A549 (cell line): ENCODE results near the gene NPHP3.

ENCODE experiments used
- BHLHE40 ChIP-seq: IDR thresholded peaks from 2 replicates; pipeline ENCODE4 v1.6.1; 2012; ENCODE audit warnings: low read depth, low read length, inconsistent platforms
- CTCF ChIP-seq: fragments of >200 bp; sonication (Bioruptor Twin); formaldehyde crosslinking; IDR thresholded peaks from 3 replicates; pipeline ENCODE4 v1.5.1; 2016
- EP300 ChIP-seq, 2 experiments: fragments of >200 bp; sonication (Bioruptor Twin); formaldehyde crosslinking; IDR thresholded peaks; 2 replicates in 1 of 2; 3 replicates in 1 of 2; pipeline ENCODE4 v1.6.1; 2016 to 2017
- JUNB ChIP-seq: fragments of >200 bp; sonication (Bioruptor Twin); formaldehyde crosslinking; IDR thresholded peaks from 2 replicates; pipeline ENCODE4 v1.6.1; 2016
- RFX5 ChIP-seq: fragments of 450-650 bp; IDR thresholded peaks from 2 replicates; pipeline ENCODE4 v1.7.1; 2014; ENCODE audit warnings: antibody characterized with exemption, mild to moderate bottlenecking, moderate library complexity
- TF ChIP-seq, protein P1 (sequence below): fragments of 200-600 bp; sonication (generic); IDR thresholded peaks from 2 replicates; pipeline ENCODE4 v1.6.1; 2016; ENCODE audit warnings: antibody characterized with exemption, mild to moderate bottlenecking, moderate library complexity

- TF ChIP-seq JUNB (no peak), RFX5 (no peak), EP300 (IDR thresholded peaks at IDR 0.05) (no peak), BHLHE40 (no peak), CTCF (no peak)
- TF ChIP-seq, protein P1, sequence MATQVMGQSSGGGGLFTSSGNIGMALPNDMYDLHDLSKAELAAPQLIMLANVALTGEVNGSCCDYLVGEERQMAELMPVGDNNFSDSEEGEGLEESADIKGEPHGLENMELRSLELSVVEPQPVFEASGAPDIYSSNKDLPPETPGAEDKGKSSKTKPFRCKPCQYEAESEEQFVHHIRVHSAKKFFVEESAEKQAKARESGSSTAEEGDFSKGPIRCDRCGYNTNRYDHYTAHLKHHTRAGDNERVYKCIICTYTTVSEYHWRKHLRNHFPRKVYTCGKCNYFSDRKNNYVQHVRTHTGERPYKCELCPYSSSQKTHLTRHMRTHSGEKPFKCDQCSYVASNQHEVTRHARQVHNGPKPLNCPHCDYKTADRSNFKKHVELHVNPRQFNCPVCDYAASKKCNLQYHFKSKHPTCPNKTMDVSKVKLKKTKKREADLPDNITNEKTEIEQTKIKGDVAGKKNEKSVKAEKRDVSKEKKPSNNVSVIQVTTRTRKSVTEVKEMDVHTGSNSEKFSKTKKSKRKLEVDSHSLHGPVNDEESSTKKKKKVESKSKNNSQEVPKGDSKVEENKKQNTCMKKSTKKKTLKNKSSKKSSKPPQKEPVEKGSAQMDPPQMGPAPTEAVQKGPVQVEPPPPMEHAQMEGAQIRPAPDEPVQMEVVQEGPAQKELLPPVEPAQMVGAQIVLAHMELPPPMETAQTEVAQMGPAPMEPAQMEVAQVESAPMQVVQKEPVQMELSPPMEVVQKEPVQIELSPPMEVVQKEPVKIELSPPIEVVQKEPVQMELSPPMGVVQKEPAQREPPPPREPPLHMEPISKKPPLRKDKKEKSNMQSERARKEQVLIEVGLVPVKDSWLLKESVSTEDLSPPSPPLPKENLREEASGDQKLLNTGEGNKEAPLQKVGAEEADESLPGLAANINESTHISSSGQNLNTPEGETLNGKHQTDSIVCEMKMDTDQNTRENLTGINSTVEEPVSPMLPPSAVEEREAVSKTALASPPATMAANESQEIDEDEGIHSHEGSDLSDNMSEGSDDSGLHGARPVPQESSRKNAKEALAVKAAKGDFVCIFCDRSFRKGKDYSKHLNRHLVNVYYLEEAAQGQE, result no peak
These were observed 34.0 kb upstream of the NPHP3 start for GRCh38 chr3:132756108-132756650.
